Smooth muscle cell (in vitro differentiated cells): ENCODE results near the gene PHLDA3. TPM values are rescaled to one million over a fixed set of nuclear protein-coding genes. Genes with fewer than 3 reads are reported as not detected.

Experiments
- DNase-seq: peaks from one replicate; lab custom pipeline; 2025; ENCODE audit not compliant: unreplicated experiment; lab: John Stamatoyannopoulos, UW
- H2AFZ ChIP-seq: fragments of 200-600 bp; sonication (generic); 2 replicates; pipeline ENCODE4 v1.6.0; 2016; ENCODE audit warnings: antibody characterized with exemption, low read depth, mild to moderate bottlenecking
- H3F3A ChIP-seq: fragments of 200-600 bp; sonication (generic); 2 replicates; pipeline ENCODE4 v1.6.0; 2017; ENCODE audit warnings: antibody characterized with exemption, low read depth
- H3K27ac ChIP-seq: fragments of 200-600 bp; sonication (generic); 2 replicates; pipeline ENCODE4 v1.5.1; 2016; ENCODE audit warnings: low read depth, mild to moderate bottlenecking
- H3K27me3 ChIP-seq: fragments of 200-600 bp; sonication (generic); 2 replicates; pipeline ENCODE4 v1.6.1; 2016; ENCODE audit warnings: low read depth, mild to moderate bottlenecking
- H3K36me3 ChIP-seq: fragments of 200-600 bp; sonication (generic); 2 replicates; pipeline ENCODE4 v1.5.1; 2016; ENCODE audit warnings: low read depth
- H3K4me1 ChIP-seq: fragments of 200-600 bp; sonication (generic); 2 replicates; pipeline ENCODE4 v1.5.1; 2016; ENCODE audit warnings: low read depth
- H3K4me2 ChIP-seq: fragments of 200-600 bp; sonication (generic); 2 replicates; pipeline ENCODE4 v1.6.0; 2016; ENCODE audit warnings: mild to moderate bottlenecking
- H3K4me3 ChIP-seq: fragments of 200-600 bp; sonication (generic); 2 replicates; pipeline ENCODE4 v1.5.1; 2016; ENCODE audit warnings: mild to moderate bottlenecking
- H3K79me2 ChIP-seq: fragments of 200-600 bp; sonication (generic); 2 replicates; pipeline ENCODE4 v1.6.0; 2016; ENCODE audit warnings: low read depth, mild to moderate bottlenecking
- H3K9ac ChIP-seq: fragments of 200-600 bp; sonication (generic); 2 replicates; pipeline ENCODE4 v1.6.0; 2016; ENCODE audit warnings: low read depth
- H3K9me3 ChIP-seq: fragments of 200-600 bp; sonication (generic); replicated peaks from 2 replicates; pipeline ENCODE4 v1.5.1; 2016; ENCODE audit warnings: low read depth
- H4K20me1 ChIP-seq: fragments of 200-600 bp; sonication (generic); 2 replicates; pipeline ENCODE4 v1.6.0; 2016; ENCODE audit warnings: low read depth
- CTCF ChIP-seq: fragments of 200-600 bp; sonication (generic); IDR thresholded peaks from 2 replicates; pipeline ENCODE4 v1.5.1; 2017; ENCODE audit warnings: borderline replicate concordance, mild to moderate bottlenecking, antibody characterized with exemption; ENCODE audit not compliant: insufficient read depth, poor library complexity, severe bottlenecking
- WGBS: methylation state at CpG from one replicate; pipeline ENCODE4 v1.1.7; 2016; ENCODE audit warnings: low lambda C conversion rate; 5-methylcytosine and 5-hydroxymethylcytosine counted together
- polyA plus RNA-seq: library from polyadenylated mRNA; unstranded; fragments of >200 nt; fragmentation: Nextera tagmentation; extraction: Ambion mirVana; gene quantifications from 2 replicates; pipeline ENCODE4 v1.2.1, GENCODE V29; 2016
- total RNA-seq: library from RNA; depleted of rRNA; stranded (reverse); fragments of >200 nt; gene quantifications from 2 replicates; pipeline ENCODE4 v1.2.3, GENCODE V29; 2014

PHLDA3 gene
- total and polyA plus RNA-seq, 2 experiments from 2014 or later, result 87.8 to 340 TPM

GRCh38 chr1:201483373-201483949 lies 14.5 kb upstream of the PHLDA3 start:
- Histone ChIP-seq H3K4me1 (peaks cover 7% of the 10 kb centered on the region), H3K9ac (no peak overlapping the region), H3K9me3 (no peaks in the 10 kb centered on the region), H4K20me1 (no peaks in the 10 kb centered on the region), H3K4me3 (no peak overlapping the region), H3K36me3 (no peaks in the 10 kb centered on the region), H3F3A (peaks cover 34% of the 10 kb centered on the region), H3K79me2 (no peaks in the 10 kb centered on the region), H2AFZ (no peak overlapping the region), H3K27me3 (no peaks in the 10 kb centered on the region), H3K4me2 (no peak overlapping the region), H3K27ac (no peak overlapping the region)
- 88% methylated on average over 4 of the region's 4 CpGs for WGBS
- DNase-seq, result no peak
- TF ChIP-seq CTCF, result no peak

- Histone ChIP-seq H3K4me2 (no peak overlapping the region), H3K36me3 (no peaks in the 10 kb centered on the region), H3K9ac (no peak overlapping the region), H3K27me3 (no peaks in the 10 kb centered on the region), H3K4me3 (no peak overlapping the region), H3K9me3 (no peaks in the 10 kb centered on the region), H2AFZ (no peak overlapping the region), H3F3A (peaks cover 28% of the 10 kb centered on the region), H3K4me1 (peaks cover 7% of the 10 kb centered on the region), H3K79me2 (no peaks in the 10 kb centered on the region), H4K20me1 (no peaks in the 10 kb centered on the region), H3K27ac (no peak overlapping the region)
- 85% methylated on average over 5 of the region's 5 CpGs for WGBS
- TF ChIP-seq CTCF, result no peak
- no peak for DNase-seq
Measured at GRCh38 chr1:201482755-201483154, 13.8 kb upstream of the PHLDA3 start.

GRCh38 chr1:201481761-201482493 lies 12.9 kb upstream of the PHLDA3 start:
- Histone ChIP-seq H3K4me3 (peak overlapping the region; percentile 39), H3K4me1 (peaks cover 13% of the 10 kb centered on the region), H3K27ac (peak overlapping the region; percentile 36), H3K9ac (no peak overlapping the region), H3K9me3 (no peaks in the 10 kb centered on the region), H3F3A (peaks cover 29% of the 10 kb centered on the region), H3K4me2 (peak overlapping the region; percentile 81), H4K20me1 (no peaks in the 10 kb centered on the region), H2AFZ (no peak overlapping the region), H3K27me3 (no peaks in the 10 kb centered on the region), H3K79me2 (no peaks in the 10 kb centered on the region), H3K36me3 (no peaks in the 10 kb centered on the region)
- TF ChIP-seq CTCF, result peak; percentile 79
- peak; percentile 87 for DNase-seq
- WGBS, result 2% methylated on average over 34 of the region's 35 CpGs

GRCh38 chr1:201481004-201481380 lies 12.0 kb upstream of the PHLDA3 start:
- WGBS, result 9% methylated on average over 17 of the region's 17 CpGs
- peak overlapping the region; percentile 39 for H3K4me3 ChIP-seq
- TF ChIP-seq CTCF, result no peak

More at GRCh38 chr1:201481004-201481380, 12.0 kb upstream of the PHLDA3 start:
- Histone ChIP-seq H3K36me3 (no peaks in the 10 kb centered on the region), H3K27ac (peak overlapping the region; percentile 36), H3K27me3 (no peaks in the 10 kb centered on the region), H3K4me1 (peaks cover 17% of the 10 kb centered on the region), H2AFZ (no peak overlapping the region), H3K79me2 (no peaks in the 10 kb centered on the region), H3K4me2 (peak overlapping the region; percentile 81), H3K9me3 (no peaks in the 10 kb centered on the region), H3K9ac (no peak overlapping the region), H4K20me1 (no peaks in the 10 kb centered on the region), H3F3A (peaks cover 22% of the 10 kb centered on the region)
- DNase-seq, result no peak
